ENCODE results near the gene METAP1D.

Gene METAP1D

DNA sequence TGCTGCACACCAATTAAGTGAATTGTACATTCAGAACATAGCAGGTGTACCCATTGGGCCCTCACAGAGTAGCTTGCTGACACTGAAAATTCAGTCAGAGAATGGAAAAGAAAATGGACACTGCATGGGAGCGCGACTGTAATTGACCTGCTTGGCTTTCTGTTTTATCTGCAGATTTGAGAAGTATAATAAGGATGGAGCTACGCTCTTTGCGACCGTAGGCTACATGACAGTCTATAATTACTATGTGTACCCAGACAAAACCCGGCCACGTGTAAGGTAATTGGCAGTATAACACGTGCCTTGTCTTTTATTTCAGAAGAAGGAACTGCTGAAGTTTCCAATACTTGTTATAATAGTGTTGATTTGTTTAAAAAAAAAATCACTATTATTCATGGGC, 33.5 kb upstream of the METAP1D start:
- TF ChIP-seq YY1 (IDR thresholded peaks at IDR 0.05; ENCODE audit: low read depth) = no peak
- TF ChIP-seq, protein P1, sequence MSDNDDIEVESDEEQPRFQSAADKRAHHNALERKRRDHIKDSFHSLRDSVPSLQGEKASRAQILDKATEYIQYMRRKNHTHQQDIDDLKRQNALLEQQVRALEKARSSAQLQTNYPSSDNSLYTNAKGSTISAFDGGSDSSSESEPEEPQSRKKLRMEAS (IDR thresholded peaks at IDR 0.05) = no peak
- TF ChIP-seq TCF12 (IDR thresholded peaks at IDR 0.05; ENCODE audit: low read depth) = no peak
- TF ChIP-seq USF1 (IDR thresholded peaks at IDR 0.05) = no peak
- TF ChIP-seq NFIC (IDR thresholded peaks at IDR 0.05) = no peak
- no peak for TF ChIP-seq EP300 (IDR thresholded peaks at IDR 0.05; ENCODE audit: borderline replicate concordance)
- no peak for TF ChIP-seq TAF1 (IDR thresholded peaks at IDR 0.05; ENCODE audit: low read depth)
- TF ChIP-seq, protein P2, sequence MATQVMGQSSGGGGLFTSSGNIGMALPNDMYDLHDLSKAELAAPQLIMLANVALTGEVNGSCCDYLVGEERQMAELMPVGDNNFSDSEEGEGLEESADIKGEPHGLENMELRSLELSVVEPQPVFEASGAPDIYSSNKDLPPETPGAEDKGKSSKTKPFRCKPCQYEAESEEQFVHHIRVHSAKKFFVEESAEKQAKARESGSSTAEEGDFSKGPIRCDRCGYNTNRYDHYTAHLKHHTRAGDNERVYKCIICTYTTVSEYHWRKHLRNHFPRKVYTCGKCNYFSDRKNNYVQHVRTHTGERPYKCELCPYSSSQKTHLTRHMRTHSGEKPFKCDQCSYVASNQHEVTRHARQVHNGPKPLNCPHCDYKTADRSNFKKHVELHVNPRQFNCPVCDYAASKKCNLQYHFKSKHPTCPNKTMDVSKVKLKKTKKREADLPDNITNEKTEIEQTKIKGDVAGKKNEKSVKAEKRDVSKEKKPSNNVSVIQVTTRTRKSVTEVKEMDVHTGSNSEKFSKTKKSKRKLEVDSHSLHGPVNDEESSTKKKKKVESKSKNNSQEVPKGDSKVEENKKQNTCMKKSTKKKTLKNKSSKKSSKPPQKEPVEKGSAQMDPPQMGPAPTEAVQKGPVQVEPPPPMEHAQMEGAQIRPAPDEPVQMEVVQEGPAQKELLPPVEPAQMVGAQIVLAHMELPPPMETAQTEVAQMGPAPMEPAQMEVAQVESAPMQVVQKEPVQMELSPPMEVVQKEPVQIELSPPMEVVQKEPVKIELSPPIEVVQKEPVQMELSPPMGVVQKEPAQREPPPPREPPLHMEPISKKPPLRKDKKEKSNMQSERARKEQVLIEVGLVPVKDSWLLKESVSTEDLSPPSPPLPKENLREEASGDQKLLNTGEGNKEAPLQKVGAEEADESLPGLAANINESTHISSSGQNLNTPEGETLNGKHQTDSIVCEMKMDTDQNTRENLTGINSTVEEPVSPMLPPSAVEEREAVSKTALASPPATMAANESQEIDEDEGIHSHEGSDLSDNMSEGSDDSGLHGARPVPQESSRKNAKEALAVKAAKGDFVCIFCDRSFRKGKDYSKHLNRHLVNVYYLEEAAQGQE (IDR thresholded peaks at IDR 0.05; ENCODE audit: low read depth) = no peak
- no peak for TF ChIP-seq EGR1 (IDR thresholded peaks at IDR 0.05)
- no peak for TF ChIP-seq CEBPB (IDR thresholded peaks at IDR 0.05)
- no peak for TF ChIP-seq FOXM1 (IDR thresholded peaks at IDR 0.05; ENCODE audit: borderline replicate concordance, low read depth)
- no peak for TF ChIP-seq TEAD4 (IDR thresholded peaks at IDR 0.05)
- no peak for TF ChIP-seq ZBTB7A (IDR thresholded peaks at IDR 0.05; ENCODE audit: low read depth)

- no peak for TF ChIP-seq CREB1 (IDR thresholded peaks at IDR 0.05; ENCODE audit: low read depth)
Measured at GRCh38 chr2:171966688-171967087, 33.1 kb upstream of the METAP1D start.

DNA sequence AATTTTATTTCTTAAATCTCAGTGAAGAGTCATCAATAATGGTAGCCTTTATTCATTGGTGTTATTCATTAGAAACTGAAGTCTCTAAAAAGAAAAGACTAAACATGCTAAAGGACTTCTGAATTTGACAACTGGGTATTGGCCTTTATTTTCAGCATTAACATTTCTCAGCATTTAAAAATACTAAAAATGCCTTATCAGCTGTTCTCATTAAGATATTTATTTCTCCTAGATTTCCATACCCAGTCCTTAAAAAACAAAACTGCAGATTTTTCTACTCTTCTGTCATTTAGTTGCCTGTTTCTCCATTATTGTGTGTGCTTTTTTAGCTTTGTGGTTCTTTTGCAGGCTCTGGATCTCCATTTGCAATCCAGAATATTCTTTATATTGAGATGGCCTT, 31.2 kb upstream of the METAP1D start:
- TF ChIP-seq NFIC (IDR thresholded peaks at IDR 0.05) = no peak
- no peak for TF ChIP-seq TCF12 (IDR thresholded peaks at IDR 0.05; ENCODE audit: low read depth)
- TF ChIP-seq, protein P1 (IDR thresholded peaks at IDR 0.05) = no peak
- no peak for TF ChIP-seq CEBPB (IDR thresholded peaks at IDR 0.05)
- TF ChIP-seq TAF1 (IDR thresholded peaks at IDR 0.05; ENCODE audit: low read depth) = no peak
- TF ChIP-seq USF1 (IDR thresholded peaks at IDR 0.05) = no peak
- TF ChIP-seq FOXM1 (IDR thresholded peaks at IDR 0.05; ENCODE audit: borderline replicate concordance, low read depth) = no peak
- no peak for TF ChIP-seq YY1 (IDR thresholded peaks at IDR 0.05; ENCODE audit: low read depth)
- no peak for TF ChIP-seq TEAD4 (IDR thresholded peaks at IDR 0.05)
- TF ChIP-seq, protein P2 (IDR thresholded peaks at IDR 0.05; ENCODE audit: low read depth) = no peak
- TF ChIP-seq EGR1 (IDR thresholded peaks at IDR 0.05) = no peak
- no peak for TF ChIP-seq CREB1 (IDR thresholded peaks at IDR 0.05; ENCODE audit: low read depth)
- TF ChIP-seq RAD21 (IDR thresholded peaks at IDR 0.05; ENCODE audit: low read depth) = no peak
- no peak for TF ChIP-seq ZBTB7A (IDR thresholded peaks at IDR 0.05; ENCODE audit: low read depth)
- TF ChIP-seq EP300 (IDR thresholded peaks at IDR 0.05; ENCODE audit: borderline replicate concordance) = no peak

DNA sequence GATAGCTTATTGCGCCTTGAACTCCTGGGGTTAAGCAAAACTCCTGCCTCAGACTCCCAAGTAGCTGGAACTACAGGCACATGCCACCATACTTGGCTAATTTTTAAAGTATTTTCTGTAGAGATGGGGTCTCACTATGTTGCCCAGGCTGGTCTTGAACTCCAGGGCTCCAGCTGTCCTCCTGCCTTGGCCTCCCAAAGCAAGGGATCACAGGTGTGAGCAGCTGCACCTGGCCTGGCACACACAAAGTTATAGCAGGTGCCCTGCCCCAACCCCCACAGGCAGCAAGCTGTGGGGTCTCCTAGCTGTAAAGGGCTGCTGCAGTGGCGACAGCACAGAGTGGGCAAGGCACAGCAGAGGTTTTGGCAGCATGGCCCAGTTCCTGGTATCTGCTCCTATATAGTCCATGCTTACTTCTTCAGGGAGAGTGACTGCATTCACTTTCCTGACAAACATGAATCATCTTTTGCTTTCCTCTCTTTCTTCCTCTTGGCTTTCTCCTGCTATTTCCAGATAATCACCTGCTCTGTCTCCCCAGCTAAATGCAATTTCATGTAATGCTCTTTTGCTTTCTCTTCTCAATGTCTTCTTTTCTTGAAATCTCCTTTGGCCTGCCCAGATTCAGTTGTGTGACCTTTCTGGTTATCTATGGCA, 27.3 kb upstream of the METAP1D start:
- TF ChIP-seq RAD21 (IDR thresholded peaks at IDR 0.05; ENCODE audit: low read depth) = no peak
- TF ChIP-seq TEAD4 (IDR thresholded peaks at IDR 0.05) = no peak
- no peak for TF ChIP-seq CEBPB (IDR thresholded peaks at IDR 0.05)
- no peak for TF ChIP-seq NFIC (IDR thresholded peaks at IDR 0.05)
- no peak for TF ChIP-seq USF1 (IDR thresholded peaks at IDR 0.05)
- TF ChIP-seq, protein P1 (IDR thresholded peaks at IDR 0.05) = no peak
- no peak for TF ChIP-seq YY1 (IDR thresholded peaks at IDR 0.05; ENCODE audit: low read depth)
- TF ChIP-seq TAF1 (IDR thresholded peaks at IDR 0.05; ENCODE audit: low read depth) = no peak
- TF ChIP-seq, protein P2 (IDR thresholded peaks at IDR 0.05; ENCODE audit: low read depth) = no peak
- TF ChIP-seq ZBTB7A (IDR thresholded peaks at IDR 0.05; ENCODE audit: low read depth) = no peak
- TF ChIP-seq EP300 (IDR thresholded peaks at IDR 0.05; ENCODE audit: borderline replicate concordance) = no peak
- no peak for TF ChIP-seq CREB1 (IDR thresholded peaks at IDR 0.05; ENCODE audit: low read depth)
- TF ChIP-seq EGR1 (IDR thresholded peaks at IDR 0.05) = no peak
- no peak for TF ChIP-seq TCF12 (IDR thresholded peaks at IDR 0.05; ENCODE audit: low read depth)
- no peak for TF ChIP-seq FOXM1 (IDR thresholded peaks at IDR 0.05; ENCODE audit: borderline replicate concordance, low read depth)
